Measurements from ENCODE around the gene ZMYM2.
A peak's percentile ranks its signal among the peaks of the same experiment; 100 is the strongest.
"Not testable (repeated sequence)": the region's sequence is repeated elsewhere in the genome, so short reads cannot be mapped to it uniquely, and the experiment has no call there.

The ZMYM2 gene

DNA sequence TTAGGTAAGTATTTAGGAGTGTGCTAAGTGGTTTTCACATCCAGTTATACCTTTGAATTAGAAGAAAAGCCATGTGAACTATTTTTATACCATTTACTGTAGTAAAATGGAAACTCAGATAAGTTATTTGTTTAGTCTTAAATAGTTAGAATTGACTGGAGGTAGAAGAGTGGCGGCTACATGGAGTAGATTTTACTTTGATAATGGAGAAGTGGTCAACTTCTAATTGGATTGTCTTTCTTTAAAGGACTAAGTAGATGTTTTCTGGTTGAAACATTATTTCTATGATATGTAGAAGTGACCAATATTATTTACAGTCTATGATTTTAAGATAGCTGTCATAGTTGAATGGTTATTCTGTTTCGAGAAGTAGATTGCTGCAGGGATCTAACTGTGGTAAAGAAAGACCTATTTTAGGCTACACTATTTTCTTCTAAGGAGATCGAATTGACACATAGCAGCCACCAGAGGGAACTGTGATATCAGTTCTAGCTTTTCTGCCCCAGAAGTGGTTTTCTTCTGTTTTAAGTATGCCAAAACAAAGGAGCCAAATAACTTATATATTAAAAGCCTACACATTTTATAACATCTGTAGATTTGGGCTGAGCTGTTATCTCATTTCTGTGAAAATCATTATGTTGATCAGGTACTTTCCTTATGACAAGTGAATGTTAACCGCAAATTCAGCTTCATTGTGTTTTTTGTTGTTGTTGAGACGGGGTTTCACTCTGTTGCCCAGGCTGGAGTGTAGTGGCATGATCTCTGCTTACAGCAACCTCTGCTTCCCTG, 26.1 kb downstream of the ZMYM2 start:
- DNase-seq = peak; percentile 27

DNA sequence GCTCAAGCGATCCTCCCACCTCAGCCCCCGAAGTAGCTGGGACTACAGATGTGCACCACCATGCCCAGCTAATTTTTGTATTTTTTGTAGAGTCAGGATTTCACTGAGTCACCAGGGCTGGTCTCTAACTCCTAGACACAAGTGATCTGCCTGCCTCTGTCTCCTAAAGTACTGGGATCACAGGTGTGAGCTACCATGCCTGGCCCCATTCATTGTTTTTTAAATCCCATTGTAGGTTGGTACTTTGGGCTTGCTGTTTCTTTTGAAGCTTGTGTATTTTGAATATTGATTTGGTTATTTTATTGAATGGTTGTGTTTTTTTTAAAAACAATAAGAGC, 26.7 kb downstream of the ZMYM2 start:
- no peak for DNase-seq

DNA sequence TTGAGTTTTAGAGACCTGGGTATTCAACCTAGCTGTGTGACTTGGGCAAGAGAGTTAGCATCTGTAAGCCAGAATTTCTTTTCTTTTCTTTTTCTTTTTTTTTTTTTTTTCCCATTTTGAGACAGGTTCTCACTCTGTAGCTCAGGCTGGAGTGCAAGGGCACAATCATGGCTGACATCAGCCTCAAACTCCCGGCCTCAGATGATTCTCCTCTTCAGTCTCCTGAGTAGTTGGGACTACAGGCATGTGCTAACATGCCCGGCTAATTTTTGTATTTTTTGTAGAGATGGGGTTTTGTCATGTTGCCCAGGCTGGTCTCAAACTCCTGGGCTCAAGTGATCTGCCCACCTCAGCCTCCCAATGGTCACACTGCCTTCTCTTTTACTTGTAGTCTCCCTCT, 33.0 kb downstream of the ZMYM2 start:
- DNase-seq = no peak

DNA sequence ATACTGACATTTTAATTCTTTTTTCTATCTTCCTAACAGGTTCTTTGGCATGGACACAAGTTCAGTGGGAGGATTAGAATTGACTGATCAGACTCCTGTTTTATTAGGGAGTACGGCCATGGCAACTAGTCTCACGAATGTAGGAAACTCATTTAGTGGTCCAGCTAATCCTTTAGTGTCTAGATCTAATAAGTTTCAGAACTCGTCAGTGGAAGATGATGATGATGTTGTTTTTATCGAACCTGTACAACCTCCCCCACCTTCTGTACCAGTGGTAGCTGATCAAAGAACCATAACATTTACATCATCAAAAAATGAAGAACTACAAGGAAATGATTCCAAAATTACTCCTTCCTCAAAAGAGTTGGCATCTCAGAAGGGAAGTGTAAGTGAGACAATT, 34.5 kb downstream of the ZMYM2 start:
- DNase-seq = no peak

DNA sequence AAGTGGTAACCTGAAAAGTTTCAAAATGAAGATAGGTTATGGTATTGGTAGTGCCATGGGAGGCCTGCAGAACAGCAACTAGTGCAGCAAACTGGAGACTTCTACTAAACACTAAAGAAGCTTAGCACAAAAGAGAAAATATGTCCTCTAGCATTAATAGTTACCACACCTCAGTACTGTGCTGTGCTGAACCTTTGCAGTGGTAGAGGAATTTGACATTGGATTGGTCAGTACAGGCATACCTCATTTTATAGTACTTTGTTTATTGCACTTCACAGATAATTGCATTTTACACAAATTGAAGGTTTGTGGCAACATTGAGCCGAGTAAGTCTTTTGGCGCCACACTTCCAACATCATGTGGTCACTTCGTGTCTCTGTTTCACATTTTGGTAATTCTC, 40.4 kb downstream of the ZMYM2 start:
- no peak for DNase-seq

DNA sequence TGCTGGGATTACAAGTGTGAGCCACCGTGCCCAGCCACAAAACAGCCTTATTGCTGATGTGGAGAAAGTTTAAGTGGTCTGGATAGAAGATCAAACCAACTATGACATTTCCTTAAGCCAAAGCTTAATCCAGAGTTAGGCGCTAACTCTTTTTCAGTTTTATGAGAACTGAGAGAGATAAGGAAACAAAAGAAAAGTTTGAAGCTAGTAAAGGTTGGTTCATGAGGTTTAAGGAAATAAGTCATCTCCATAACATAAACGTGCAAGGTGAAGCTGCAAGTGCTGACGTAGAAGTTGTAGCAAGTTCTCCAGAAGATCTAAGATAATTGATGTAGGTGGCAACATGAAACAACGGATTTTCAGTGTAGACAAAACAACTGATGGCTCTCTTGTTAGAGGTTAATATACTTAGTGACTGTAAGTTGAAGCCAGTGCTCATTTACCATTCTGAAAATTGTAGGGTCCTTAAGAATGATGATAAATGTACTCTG, 41.6 kb downstream of the ZMYM2 start:
- DNase-seq = no peak

DNA sequence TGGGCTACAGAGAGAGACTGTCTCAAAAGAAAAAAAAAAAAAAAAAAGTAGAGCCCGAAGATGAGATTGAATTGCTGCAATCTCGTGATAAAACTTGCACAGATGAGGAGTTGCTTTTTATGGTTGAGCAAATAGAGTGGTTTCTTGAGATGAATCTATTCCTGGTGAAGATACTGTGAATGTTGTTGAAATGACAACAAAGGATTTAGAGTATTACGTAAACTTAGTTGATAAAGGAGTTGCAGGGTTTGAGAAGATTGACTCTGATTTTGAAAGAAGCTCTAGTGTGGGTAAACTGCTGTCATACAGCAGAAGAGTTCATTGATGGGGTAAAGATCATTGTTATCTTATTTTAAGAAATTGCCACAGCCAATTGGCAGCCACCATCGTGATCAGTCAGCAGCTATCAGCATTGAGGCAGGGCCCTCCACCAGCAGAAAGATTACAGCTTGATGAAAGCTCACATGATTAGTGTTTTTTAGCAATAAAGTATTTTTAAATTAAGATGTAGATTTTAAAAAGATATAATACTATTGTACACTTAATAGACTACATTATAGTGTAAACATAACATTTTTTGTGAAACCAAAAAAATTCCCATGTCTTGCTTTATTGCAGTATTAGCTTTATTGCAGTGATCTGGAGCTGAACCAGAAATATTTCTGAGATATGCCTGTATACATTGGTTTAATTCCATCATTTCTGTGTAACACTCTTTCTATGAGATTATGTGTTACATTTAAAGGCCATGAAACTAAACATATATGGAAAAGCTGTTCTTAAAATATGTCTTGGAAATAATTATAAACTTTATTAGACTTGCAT, 43.1 kb downstream of the ZMYM2 start:
- no peak for DNase-seq

DNA sequence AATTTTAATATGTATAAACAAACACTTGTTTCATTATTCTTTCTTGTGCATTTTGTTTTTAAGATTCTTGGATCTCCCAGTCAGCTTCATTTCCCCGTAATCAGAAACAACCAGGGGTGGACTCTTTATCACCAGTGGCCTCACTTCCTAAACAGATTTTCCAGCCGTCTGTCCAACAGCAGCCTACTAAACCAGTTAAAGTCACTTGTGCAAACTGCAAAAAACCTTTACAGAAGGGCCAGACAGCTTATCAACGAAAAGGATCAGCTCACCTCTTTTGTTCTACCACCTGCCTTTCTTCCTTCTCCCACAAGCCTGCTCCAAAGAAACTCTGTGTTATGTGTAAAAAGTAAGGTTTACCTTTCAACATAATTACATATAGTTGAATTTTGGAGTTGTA, 44.3 kb downstream of the ZMYM2 start:
- DNase-seq = no peak

DNA sequence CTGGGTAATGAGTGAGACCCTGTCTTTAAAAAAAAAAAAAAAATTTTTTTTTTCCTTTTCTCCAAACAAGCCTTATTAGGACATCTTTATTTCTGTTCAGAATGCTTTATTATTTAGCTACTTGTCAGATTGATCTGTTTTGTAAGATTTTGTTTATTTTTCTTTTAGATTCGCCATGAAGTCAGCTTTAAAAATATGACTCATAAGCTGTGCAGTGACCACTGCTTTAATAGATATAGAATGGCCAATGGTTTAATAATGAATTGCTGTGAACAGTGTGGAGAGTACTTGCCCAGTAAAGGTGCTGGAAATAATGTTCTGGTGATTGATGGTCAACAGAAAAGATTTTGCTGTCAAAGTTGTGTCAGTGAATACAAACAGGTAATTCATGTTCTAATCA, 47.7 kb downstream of the ZMYM2 start:
- DNase-seq = no peak

DNA sequence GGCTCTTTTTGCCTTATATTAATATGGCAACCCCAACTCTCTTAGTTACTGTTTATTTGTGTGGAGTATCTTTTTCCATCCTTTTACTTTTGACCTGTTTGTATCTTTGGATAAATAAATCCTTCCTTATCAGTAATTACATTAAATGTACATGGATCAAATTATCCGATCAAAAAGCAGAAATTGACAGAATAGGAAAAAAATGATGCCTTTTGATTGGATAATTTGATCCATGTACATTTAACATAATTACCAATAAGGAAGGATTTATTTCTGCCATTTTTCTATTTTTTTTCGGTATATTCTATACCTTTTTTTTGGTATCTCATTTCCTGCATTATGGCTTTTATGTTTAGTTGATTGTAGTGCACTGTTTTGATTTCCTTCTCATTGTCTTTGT, 57.2 kb downstream of the ZMYM2 start:
- DNase-seq = no peak

DNA sequence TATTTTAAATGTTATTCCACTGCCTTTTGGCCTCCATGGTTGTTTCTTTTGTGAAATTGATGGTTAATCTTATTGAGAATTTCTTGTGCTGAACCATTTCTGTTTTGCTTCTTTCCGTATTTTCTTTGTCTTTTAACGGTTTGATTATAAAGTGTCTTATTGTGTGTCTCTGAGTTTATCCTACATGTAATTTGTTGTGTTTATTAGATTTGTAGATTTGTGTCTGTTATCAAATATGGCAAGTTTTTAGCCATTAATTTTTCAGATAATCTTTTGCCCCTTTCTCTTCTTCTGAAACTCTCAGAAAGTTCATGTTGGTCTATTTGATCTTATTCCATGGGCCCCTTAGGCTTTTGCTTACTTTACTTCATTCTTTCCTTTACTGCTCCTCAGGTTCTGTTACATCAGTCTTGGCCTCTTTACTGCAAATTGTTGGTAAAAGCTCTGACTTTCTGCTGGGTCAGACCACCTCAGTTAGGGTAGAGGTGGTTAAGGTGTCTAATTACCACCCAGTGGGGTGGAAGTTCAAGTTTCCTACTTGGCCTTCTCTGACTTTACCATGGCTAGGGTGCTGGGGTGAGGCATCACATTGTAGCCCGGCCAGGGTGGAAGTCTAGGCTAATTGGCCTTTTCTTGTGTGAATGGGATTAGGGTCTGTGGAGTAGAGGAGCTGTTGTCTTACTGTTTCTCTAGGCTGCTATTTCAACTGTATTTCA, 58.3 kb downstream of the ZMYM2 start:
- no peak for DNase-seq

DNA sequence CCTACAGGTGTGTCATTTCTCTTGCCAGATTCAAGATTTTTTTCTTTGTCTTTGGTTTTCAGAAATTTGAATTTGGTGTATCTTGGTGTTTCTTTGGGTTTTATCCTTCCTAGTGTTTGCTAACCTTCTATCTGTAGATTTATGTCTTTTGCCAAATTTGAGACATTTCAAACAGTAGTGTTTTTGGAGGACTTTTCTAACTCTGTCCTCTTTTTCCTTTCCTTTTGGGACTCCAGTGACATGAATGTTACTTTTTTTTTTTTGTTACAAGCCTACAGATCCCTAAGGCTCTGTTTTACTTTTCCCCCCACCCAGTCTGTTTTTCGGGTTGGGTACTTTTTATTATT, 58.8 kb downstream of the ZMYM2 start:
- DNase-seq = no peak

DNA sequence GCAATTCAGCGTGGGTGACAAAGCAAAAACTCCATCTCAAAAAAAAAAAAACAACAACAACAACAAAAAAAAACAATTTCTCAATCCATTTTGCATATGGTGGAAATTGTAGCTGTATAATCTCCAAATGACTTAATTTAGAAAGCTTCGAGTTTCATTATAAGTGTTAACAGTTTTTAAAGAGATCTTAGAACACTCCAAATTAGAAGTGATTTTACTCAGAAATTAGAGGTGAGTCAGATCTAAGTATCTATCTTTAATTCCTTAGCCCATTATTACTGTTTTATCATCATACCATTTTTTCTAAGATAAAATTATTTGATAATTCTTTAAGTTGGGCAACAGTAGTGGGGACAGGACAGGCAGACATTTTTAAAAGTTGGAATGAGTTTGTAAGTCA, 60.5 kb downstream of the ZMYM2 start:
- no peak for DNase-seq

DNA sequence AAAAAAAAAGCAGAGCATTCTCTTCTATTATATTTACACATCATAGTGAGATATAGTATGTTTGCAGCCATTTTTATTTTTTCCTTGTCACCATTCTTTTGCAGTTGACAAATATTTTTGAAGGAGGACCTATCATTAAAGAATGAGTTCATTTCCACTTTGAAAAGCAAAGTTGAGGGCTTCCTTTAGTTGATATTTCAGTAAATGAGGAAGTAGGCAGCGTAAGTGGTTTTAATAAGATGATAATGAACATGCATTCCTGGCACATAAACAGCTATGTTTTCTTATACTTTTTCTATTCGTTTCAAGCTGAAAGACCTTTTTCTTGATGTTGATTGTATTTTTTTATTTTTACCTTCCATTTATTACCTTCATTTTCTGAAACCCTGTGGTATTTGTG, 66.2 kb downstream of the ZMYM2 start:
- DNase-seq = no peak

DNA sequence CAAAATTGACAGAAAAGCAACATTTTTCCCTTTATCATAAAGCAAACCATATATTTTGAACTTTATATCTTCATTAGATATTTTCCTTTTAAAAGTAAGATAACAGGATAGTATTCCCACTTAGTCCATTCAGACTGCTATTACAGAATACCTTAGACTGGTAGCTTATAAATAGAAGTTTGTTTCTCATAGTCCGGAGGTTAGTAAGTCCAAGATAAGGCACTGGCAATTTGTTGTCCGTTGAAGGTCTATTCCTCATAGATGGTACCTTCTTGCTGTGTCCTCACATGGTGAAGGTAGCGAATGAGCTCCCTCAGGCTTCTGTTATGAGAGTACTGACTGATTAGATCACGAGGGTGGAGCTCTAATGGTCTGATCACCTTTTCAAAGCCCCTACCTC, 70.4 kb downstream of the ZMYM2 start:
- no peak for DNase-seq

DNA sequence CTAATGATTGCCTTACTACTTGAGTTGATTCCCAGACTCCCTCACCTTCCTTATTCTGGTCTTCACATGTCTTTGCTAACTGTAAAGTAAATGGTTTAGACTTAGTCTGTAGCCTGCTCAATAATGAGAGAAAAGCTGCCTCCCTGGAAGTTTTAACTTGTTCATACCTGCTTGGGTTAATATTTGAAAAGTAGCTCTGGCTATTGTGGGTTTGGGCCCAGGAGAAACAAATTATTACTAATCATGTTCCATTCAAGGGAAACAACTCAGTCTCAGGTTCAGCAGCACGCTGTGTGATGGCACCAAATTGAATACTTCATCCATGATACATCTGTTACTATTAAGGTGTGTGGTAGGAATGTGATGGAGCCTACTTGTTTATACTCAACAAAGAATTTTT, 75.0 kb downstream of the ZMYM2 start:
- DNase-seq = no peak

DNA sequence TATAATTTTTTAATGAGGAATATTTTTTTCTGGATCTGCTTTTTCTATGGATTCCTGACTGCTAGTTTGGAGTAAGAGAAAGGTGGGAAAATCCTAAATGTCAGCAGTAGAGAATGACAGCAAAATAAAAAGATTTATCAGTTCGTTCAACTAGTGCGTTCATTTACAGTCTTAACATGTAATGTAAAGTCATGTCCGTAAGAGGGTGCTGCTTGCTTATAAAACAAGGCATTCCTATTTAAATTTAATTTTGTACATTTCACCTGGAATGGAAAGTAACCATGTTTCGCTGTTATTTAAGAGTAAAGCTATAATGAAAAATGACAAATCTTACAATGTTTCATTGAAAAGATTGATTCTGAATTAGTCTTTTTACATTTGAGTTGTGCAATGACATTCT, 76.6 kb downstream of the ZMYM2 start:
- no peak for DNase-seq

DNA sequence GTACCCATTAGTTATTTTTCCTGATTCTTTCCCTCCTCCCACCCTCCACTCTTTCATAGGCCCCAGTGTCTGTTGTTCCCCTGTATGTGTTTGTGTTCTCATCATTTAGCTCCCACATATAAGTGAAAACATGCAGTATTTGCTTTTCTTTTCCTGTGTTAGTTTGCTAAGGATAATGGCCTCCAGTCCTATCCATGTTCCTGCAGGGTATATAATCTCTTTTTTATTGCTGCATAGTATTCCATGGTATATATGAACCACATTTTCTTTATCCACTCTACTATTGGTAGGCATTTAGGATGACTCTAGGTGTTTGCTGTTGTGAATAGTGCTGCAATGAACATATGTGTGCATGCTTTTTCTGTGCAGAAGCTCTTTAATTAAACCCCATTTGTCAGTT, 79.4 kb downstream of the ZMYM2 start:
- no peak for DNase-seq

DNA sequence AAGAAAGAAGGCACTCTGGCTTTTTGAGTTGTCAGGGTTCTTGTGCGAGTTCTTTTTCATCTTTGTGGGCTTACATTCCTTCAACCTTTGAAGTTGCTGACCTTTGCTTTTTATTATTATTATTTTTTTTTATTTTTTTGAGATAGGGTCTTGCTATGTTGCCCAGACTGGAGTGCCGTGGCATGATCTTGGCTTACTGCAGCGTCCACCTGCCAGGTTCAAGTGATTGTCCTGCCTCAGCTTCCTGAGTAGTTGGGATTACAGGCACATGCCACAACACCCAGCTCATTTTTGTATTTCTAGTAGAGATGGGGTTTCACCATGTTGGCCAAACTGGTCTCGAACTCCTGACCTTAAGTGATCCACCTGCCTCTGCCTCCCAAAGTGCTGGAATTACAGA, 84.1 kb downstream of the ZMYM2 start:
- not testable (repeated sequence) for DNase-seq

DNA sequence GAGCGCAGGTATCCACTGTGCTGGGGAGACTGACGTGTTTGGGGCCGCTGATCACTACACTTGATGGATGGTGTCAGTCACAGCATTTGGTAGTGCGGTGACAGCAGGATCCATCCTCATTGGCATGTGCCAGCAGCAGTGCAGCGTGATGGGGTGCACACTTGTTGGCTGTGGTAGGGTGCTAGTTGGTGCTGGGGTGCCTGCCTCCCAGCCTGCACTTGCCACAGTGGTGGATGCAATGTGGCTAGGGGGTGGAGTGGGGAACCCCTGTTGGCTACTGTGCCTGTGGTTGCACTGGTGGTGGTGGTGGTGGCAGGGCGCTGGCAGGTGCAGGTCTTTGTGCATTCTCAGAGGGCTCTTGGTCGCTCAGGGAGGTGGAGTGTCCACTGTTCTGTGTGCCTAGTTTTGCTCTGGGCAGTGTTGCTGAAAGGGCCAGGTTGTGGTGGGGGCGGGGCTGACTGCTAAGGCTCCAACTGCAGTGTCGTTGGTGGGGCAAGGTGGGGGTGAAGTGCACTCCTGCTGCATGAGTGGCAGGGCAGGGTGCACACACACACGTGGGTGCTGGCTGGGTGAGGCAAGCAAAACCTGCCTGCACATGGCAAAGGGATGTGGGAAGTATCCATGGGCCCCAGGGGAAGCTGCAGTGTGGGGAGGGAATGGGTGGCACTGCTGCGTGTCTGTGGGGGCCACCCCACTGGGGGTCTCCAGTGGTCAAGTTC, 84.8 kb downstream of the ZMYM2 start:
- no peak for DNase-seq

DNA sequence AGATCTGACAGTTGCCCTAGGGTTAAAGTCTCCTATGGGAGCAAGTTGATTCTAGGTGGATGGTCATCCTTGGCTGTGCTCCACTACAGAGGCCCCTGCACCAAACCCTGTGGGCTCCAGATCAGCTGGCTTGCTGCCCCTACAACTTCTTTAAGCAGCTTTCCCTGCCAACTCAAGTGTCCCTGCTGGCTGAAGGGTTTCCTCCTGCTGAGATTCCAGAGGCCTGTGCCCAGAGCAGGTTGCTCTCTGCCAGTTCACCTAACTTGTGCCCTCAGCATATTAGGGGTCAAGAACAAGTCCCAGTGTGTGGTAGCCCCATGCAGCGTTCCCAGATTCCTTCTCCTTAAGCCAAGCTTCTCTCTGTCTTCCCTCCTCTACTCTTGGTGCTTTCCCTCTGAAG, 85.6 kb downstream of the ZMYM2 start:
- DNase-seq = no peak

DNA sequence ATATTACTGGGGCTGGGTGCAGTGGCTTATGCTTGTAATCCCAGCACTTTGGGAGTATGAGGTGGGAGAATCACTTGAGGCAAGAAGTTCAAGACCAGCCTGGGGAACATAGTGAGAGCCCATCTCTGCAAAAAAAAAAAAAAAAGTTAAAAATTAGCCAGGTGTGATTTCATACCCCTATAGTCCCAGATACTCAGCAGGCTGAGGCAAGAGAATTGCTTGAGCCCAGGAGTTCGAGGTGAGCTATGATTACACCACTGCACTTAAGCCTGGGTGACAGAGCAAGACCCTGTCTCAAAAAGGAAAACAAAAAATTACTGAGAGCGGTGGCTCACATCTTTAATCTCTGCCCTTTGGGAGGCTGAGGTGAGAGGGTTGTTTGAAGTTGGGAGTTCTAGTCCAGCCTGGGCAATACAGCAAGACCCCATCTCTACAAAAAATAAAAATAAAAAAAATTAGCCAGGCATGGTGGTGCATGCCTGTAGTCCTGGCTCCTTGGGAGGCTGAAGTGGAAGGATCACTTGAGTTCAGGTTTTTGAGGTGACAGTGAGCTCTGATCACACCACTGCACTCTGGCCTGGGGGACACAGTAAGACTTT, 87.5 kb downstream of the ZMYM2 start:
- no peak for DNase-seq
